ENCODE measurements around the gene CRIM1. TPM values are rescaled to one million over a fixed set of nuclear protein-coding genes. Genes with fewer than 3 reads are reported as not detected.

The CRIM1 gene
- total RNA-seq, 1 donor from 2014 or later, result 273 TPM

GRCh38 chr2:36369716-36370115 lies 14.1 kb downstream of the CRIM1 start:
- intact Hi-C loops (cut with DNase I), result loop anchor here (5.0 kb wide), 1 partner anchor 33 kb away; no protein-coding TSS in a partner anchor

GRCh38 chr2:36370281-36370680 lies 14.7 kb downstream of the CRIM1 start:
- Histone ChIP-seq H3K4me1 (peaks cover 18 to 83% of the 10 kb centered on the region in 2 donors), H3K36me3 (peaks cover 0 to 4% of the 10 kb centered on the region in 2 donors), H3K27me3 (no peaks in the 10 kb centered on the region), H3K27ac (peak overlapping the region; percentile 42 to 48), H3K9me3 (no peaks in the 10 kb centered on the region), H3K4me3 (no peak overlapping the region)
- intact Hi-C loops (cut with DNase I), result no loop called here
- TF ChIP-seq CTCF (IDR thresholded peaks at IDR 0.05), result no peak
- no peak for DNase-seq (ENCODE audit: low spot score in 2 of 2)

More at GRCh38 chr2:36369716-36370115, 14.1 kb downstream of the CRIM1 start:
- no peaks in the 10 kb centered on the region for H3K9me3 ChIP-seq
- peaks cover 23 to 80% of the 10 kb centered on the region in 2 donors for H3K4me1 ChIP-seq
- no peaks in the 10 kb centered on the region for H3K27me3 ChIP-seq
- DNase-seq (ENCODE audit: low spot score in 2 of 2), result no peak
- H3K36me3 ChIP-seq, result peaks cover 0 to 4% of the 10 kb centered on the region in 2 donors
- TF ChIP-seq CTCF (IDR thresholded peaks at IDR 0.05), result no peak
- H3K4me3 ChIP-seq, result no peak overlapping the region
- H3K27ac ChIP-seq, result peak overlapping the region; percentile 13 to 42

GRCh38 chr2:36371070-36371874 lies 15.7 kb downstream of the CRIM1 start:
- DNase-seq (ENCODE audit: low spot score in 2 of 2), result no peak
- no peaks in the 10 kb centered on the region for H3K9me3 ChIP-seq
- TF ChIP-seq CTCF (IDR thresholded peaks at IDR 0.05), result no peak
- peaks cover 22 to 86% of the 10 kb centered on the region in 2 donors for H3K4me1 ChIP-seq
- no peaks in the 10 kb centered on the region for H3K27me3 ChIP-seq
- peaks cover 0 to 4% of the 10 kb centered on the region in 2 donors for H3K36me3 ChIP-seq
- no peak overlapping the region for H3K4me3 ChIP-seq
- intact Hi-C loops (cut with DNase I), result no loop called here
- peak overlapping the region; percentile 42 to 48 for H3K27ac ChIP-seq

- no peaks in the 10 kb centered on the region for H3K27me3 ChIP-seq
- intact Hi-C loops (cut with DNase I), result loop anchor here (2.0 kb wide), 2 partner anchors 15 to 81 kb away; no protein-coding TSS in a partner anchor
- no peak for TF ChIP-seq CTCF (IDR thresholded peaks at IDR 0.05)
- H3K36me3 ChIP-seq, result peaks cover 0 to 4% of the 10 kb centered on the region in 2 donors
- H3K4me1 ChIP-seq, result peaks cover 28 to 84% of the 10 kb centered on the region in 2 donors
- DNase-seq (ENCODE audit: low spot score in 2 of 2), result no peak
- peak overlapping the region; percentile 42 to 48 for H3K27ac ChIP-seq
- H3K4me3 ChIP-seq, result no peak overlapping the region
- H3K9me3 ChIP-seq, result no peaks in the 10 kb centered on the region
These were observed 16.4 kb downstream of the CRIM1 start for GRCh38 chr2:36371928-36372391.

DNA sequence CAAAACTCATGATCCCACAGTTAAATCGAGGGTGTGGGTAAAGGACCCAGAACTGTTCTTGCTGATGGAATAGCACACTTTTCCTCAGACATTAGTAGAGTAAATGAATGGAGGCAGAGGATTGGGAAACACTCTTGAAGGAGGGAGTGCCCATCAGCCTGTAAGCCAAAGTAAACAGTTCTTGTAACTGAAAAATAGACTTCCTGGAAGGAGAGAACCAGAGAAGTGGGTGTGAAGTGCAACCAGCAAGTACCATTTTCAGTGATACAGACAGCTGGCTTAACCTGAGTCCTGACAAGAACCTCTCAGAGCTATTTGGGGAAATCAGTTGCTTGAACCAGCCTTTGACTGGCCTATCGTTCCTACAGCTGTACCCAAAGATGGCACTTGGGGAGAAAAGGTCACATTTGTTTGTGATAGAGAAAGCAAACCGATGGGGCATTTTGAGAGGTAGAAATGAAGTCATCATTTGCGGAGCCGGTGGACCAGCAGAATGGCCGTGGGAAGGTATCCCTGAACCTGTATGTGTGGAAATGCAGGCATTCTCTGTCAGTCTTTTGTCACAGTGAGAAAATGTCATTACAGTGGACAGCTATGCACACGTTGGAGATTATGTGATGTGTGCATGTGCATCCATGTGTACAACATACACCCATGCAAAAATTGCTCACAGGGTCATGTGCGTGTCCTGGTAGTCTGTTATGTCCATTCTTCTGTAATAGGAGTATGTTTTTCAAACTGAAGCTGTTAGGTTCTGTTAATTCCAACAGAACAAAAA lies 17.8 kb downstream of the CRIM1 start:
- H3K9me3 ChIP-seq, result no peaks in the 10 kb centered on the region
- peak overlapping the region in 1 of 2 donors; percentile 3 for H3K4me3 ChIP-seq
- peaks cover 22 to 78% of the 10 kb centered on the region in 2 donors for H3K4me1 ChIP-seq
- no peak for DNase-seq (ENCODE audit: low spot score in 2 of 2)
- no peak for TF ChIP-seq CTCF (IDR thresholded peaks at IDR 0.05)
- intact Hi-C loops (cut with DNase I), result loop anchor here (2.0 kb wide), 2 partner anchors 17 to 79 kb away; no protein-coding TSS in a partner anchor
- H3K27ac ChIP-seq, result peak overlapping the region; percentile 47 to 68
- H3K27me3 ChIP-seq, result no peaks in the 10 kb centered on the region
- peaks cover 0 to 4% of the 10 kb centered on the region in 2 donors for H3K36me3 ChIP-seq

Data from ascending aorta (tissue), 2 donors.